Measurements from ENCODE around the gene GLB1L2.

- TF ChIP-seq POLR2AphosphoS5 (IDR thresholded peaks at IDR 0.05; ENCODE audit: borderline replicate concordance, low read depth, low read length) (no peak), EZH2 (IDR thresholded peaks at IDR 0.05) (no peak)
These were observed 51.0 kb downstream of the GLB1L2 start for GRCh38 chr11:134382830-134383229.

Data from SK-N-MC (cell line).